Esophagus muscularis mucosa (tissue), 4 donors: Measurements from ENCODE around the gene DDX43. TPM values are rescaled to one million over a fixed set of nuclear protein-coding genes. Genes with fewer than 3 reads are reported as not detected.

Source experiments
- DNase-seq: peaks from one replicate; pipeline ENCODE4 v3.0.0-alpha.2; 2017; ENCODE audit errors: extremely low spot score
- H3K27ac ChIP-seq, 4 donors: fragments of 200-600 bp; sonication (generic); replicated peaks in 1 of 4; 1 replicate in 3 of 4; 2 replicates in 1 of 4; pipeline ENCODE4 v1.5.1; 2016 to 2019; ENCODE audit warnings: mild to moderate bottlenecking in 1 of 4
- H3K27me3 ChIP-seq, 4 donors: fragments of 200-600 bp; sonication (generic); one replicate each; pipeline versions ENCODE4 v1.5.1 to v1.6.0; 2016 to 2019
- H3K36me3 ChIP-seq, 4 donors: fragments of 200-600 bp; sonication (generic); one replicate each; pipeline ENCODE4 v1.5.1; 2016 to 2019
- H3K4me1 ChIP-seq, 4 donors: fragments of 200-600 bp; sonication (generic); one replicate each; pipeline ENCODE4 v1.5.1; 2016 to 2019
- H3K4me3 ChIP-seq, 4 donors: fragments of 200-600 bp; sonication (generic); 1 replicate in 2 of 4; 2 replicates in 2 of 4; pipeline ENCODE4 v1.5.1; 2016 to 2019; ENCODE audit warnings: mild to moderate bottlenecking in 4 of 4, moderate library complexity in 1 of 4
- H3K9me3 ChIP-seq, 4 donors: fragments of 200-600 bp; sonication (generic); 1 replicate in 3 of 4; 2 replicates in 1 of 4; pipeline ENCODE4 v1.5.1; 2016 to 2019
- EP300 ChIP-seq: sonication (generic); formaldehyde crosslinking; IDR thresholded peaks from one replicate; pipeline ENCODE4 v1.6.1; 2017; ENCODE audit warnings: antibody characterized with exemption
- POLR2A ChIP-seq: fragments of 450-650 bp; IDR thresholded peaks from one replicate; pipeline ENCODE4 v1.6.1; 2017; ENCODE audit warnings: antibody characterized with exemption, moderate library complexity, mild to moderate bottlenecking, low read depth
- POLR2AphosphoS5 ChIP-seq, 2 donors: sonication (generic); formaldehyde crosslinking; IDR thresholded peaks; one replicate each; pipeline ENCODE4 v1.6.1; 2017; ENCODE audit warnings: antibody characterized with exemption in 2 of 2
- WGBS: methylation state at CpG from one replicate; pipeline ENCODE4 v1.1.5; 2018; 5-methylcytosine and 5-hydroxymethylcytosine counted together
- intact Hi-C: fragments of 100-400 bp; cut with DNase I; formaldehyde crosslinking; loops from one replicate; pipeline ENCODE4 v1.15.1; 2023
- total RNA-seq, 4 donors: library from RNA; depleted of rRNA; stranded (reverse); fragments of >200 nt; gene quantifications; one replicate each; pipeline versions ENCODE4 v1.1.0 to v1.2.1, GENCODE V29; 2016
- TF ChIP-seq, protein P1 (sequence below), 3 experiments: fragments of 200-600 bp in 2 of 3; fragments of 450-650 bp in 1 of 3; sonication (generic) in 2 of 3; IDR thresholded peaks; one replicate each; pipeline ENCODE4 v1.5.1; 2017 to 2019; ENCODE audit warnings: antibody characterized with exemption in 3 of 3, mild to moderate bottlenecking in 2 of 3, moderate library complexity in 1 of 3

Gene DDX43
- total RNA-seq = 1 to 10 TPM in 3 of 4 donors, under 1 TPM in 1; 0.80 to 3.5 (median 1.3) TPM

DNA sequence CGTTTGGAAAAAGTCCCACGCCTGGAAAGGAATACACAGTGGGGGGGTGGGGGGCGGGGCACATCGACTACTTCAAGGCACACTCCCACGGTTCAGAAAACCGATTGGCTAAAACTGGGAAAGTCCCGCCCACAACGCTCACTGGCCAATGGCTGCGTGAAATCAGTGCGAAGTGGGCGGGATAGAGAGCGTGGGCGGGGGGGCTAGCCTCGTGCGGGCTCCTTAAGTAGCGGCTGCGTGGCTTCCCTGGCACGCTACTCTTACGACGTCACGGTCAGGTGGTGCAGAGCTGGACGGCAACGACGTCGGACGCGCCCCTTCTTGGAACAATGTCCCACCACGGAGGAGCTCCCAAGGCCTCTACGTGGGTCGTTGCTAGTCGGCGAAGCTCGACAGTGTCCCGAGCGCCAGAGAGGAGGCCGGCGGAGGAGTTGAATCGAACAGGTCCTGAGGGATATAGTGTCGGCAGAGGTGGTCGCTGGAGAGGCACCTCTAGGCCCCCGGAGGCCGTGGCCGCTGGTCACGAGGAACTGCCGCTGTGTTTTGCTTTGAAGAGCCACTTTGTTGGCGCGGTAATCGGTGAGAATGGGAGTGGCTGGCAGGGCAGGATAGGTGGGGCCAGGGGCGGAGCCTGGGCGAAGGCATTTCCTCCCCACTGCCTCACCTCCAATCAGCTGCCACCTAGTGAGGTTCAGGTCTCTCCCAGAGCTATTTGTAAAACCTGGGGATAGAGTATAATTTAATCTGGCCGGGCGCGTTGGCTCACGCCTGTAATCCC, at the start of gene DDX43:
DDX43 (plus strand) TSS at position 252 of the 778 bp plus-strand sequence; CDS start at position 330, 78 bp downstream.
- intact Hi-C loops = no loop called here
- no peak for DNase-seq
- Histone ChIP-seq H3K4me1 (no peaks in the 10 kb centered on the region), H3K4me3 (peak within 1 kb of the TSS; percentile 35 to 46 (median 42)), H3K9me3 (no peaks in the 10 kb centered on the region), H3K27ac (peak within 1 kb of the TSS; percentile 40 to 79 (median 58)), H3K36me3 (no peaks in the 10 kb centered on the region), H3K27me3 (no peaks in the 10 kb centered on the region)
- WGBS = 82% methylated on average over 51 of the region's 54 CpGs
- TF ChIP-seq EP300 = no peak
- peak in 1 of 2 donors; percentile 10 for TF ChIP-seq POLR2AphosphoS5 (IDR thresholded peaks at IDR 0.05)
- no peak for TF ChIP-seq POLR2A
- TF ChIP-seq, protein P1, sequence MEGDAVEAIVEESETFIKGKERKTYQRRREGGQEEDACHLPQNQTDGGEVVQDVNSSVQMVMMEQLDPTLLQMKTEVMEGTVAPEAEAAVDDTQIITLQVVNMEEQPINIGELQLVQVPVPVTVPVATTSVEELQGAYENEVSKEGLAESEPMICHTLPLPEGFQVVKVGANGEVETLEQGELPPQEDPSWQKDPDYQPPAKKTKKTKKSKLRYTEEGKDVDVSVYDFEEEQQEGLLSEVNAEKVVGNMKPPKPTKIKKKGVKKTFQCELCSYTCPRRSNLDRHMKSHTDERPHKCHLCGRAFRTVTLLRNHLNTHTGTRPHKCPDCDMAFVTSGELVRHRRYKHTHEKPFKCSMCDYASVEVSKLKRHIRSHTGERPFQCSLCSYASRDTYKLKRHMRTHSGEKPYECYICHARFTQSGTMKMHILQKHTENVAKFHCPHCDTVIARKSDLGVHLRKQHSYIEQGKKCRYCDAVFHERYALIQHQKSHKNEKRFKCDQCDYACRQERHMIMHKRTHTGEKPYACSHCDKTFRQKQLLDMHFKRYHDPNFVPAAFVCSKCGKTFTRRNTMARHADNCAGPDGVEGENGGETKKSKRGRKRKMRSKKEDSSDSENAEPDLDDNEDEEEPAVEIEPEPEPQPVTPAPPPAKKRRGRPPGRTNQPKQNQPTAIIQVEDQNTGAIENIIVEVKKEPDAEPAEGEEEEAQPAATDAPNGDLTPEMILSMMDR (IDR thresholded peaks at IDR 0.05) = no peak

DNA sequence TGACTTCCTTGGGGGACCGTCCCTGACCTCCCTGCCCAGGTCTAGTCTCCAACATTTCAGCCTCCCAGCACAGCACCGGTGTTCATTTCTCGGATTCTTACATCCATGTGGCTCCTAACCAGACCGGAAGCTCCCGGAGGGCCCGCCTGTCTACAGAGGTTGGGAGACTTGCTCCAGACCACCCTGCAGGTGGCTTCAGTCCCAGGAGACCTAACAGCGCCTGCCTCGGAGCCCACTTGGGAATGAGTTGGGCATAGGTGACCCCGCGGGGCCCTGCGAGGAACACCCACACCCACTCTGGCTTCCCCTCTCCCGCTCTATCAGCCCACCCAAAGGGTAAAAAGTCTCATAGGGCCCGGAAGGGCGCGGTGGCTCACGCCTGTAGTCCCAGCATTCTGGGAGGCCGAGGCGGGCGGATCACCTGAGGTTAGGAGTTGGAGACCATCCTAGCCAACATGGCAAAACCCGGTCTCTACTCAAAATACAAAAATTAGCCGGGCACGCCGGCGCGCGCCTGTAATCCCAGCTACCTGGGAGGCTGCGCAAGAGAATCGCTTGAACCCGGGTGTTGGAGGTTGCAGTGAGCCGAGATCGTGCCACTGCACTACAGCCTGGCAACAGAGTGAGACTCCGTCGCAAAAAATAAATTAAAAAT, 46.0 kb upstream of the DDX43 start:
- no peaks in the 10 kb centered on the region for H3K9me3 ChIP-seq
- no peaks in the 10 kb centered on the region for H3K36me3 ChIP-seq
- H3K4me1 ChIP-seq = no peaks in the 10 kb centered on the region
- H3K27me3 ChIP-seq = peaks cover 0 to 35% (median 5%) of the 10 kb centered on the region in 4 donors
- TF ChIP-seq POLR2AphosphoS5 (IDR thresholded peaks at IDR 0.05) = no peak
- TF ChIP-seq, protein P1 (IDR thresholded peaks at IDR 0.05) = no peak
- no peak for TF ChIP-seq EP300
- no peak for TF ChIP-seq POLR2A
- no peak overlapping the region for H3K27ac ChIP-seq
- no peak for DNase-seq
- intact Hi-C loops = no loop called here
- 54% methylated on average over 25 of the region's 33 CpGs for WGBS
- no peak overlapping the region for H3K4me3 ChIP-seq

GRCh38 chr6:73349311-73349710, 45.3 kb upstream of the DDX43 start:
- H3K4me1 ChIP-seq = no peaks in the 10 kb centered on the region
- DNase-seq = no peak
- H3K9me3 ChIP-seq = no peaks in the 10 kb centered on the region
- H3K4me3 ChIP-seq = no peak overlapping the region
- 29% methylated on average over 6 of the region's 6 CpGs for WGBS
- H3K27me3 ChIP-seq = peaks cover 0 to 39% (median 5%) of the 10 kb centered on the region in 4 donors
- TF ChIP-seq EP300 = no peak
- TF ChIP-seq POLR2A = no peak
- TF ChIP-seq, protein P1 (IDR thresholded peaks at IDR 0.05) = no peak
- no peak for TF ChIP-seq POLR2AphosphoS5 (IDR thresholded peaks at IDR 0.05)
- H3K27ac ChIP-seq = no peak overlapping the region
- H3K36me3 ChIP-seq = no peaks in the 10 kb centered on the region
- intact Hi-C loops = no loop called here

- no peak within 1 kb of the TSS for H3K4me3 ChIP-seq
- DNase-seq = no peak
- peaks cover 0 to 17% (median under 1%) of the 10 kb centered on the region in 4 donors for H3K27me3 ChIP-seq
- intact Hi-C loops = no loop called here
- H3K36me3 ChIP-seq = no peaks in the 10 kb centered on the region
- no peak within 1 kb of the TSS for H3K27ac ChIP-seq
- no peaks in the 10 kb centered on the region for H3K4me1 ChIP-seq
- no peaks in the 10 kb centered on the region for H3K9me3 ChIP-seq
- WGBS = 92% methylated on average over 15 of the region's 59 CpGs
- TF ChIP-seq EP300 = no peak
Observed at GRCh38 chr6:73353636-73354593, 40.7 kb upstream of the DDX43 start, which contains the start of gene DPPA5. DPPA5 (minus strand) TSS chr6:73354276; CDS start chr6:73354225, 51 bp downstream.
